OCI-LY1 (cell line): ENCODE data around the gene SUPT3H.

Source experiments
- H2AFZ ChIP-seq: fragments of 200-600 bp; sonication (generic), shearing (Covaris generic); 2 replicates; pipeline ENCODE4 v1.6.0; 2014; ENCODE audit warnings: antibody characterized with exemption, mild to moderate bottlenecking, low read length
- H3F3A ChIP-seq: fragments of 200-600 bp; sonication (generic), shearing (Covaris generic); 2 replicates; pipeline ENCODE4 v1.6.0; 2014; ENCODE audit warnings: mild to moderate bottlenecking, antibody characterized with exemption, low read length, moderate library complexity; ENCODE audit not compliant: insufficient read depth
- H3K27ac ChIP-seq: fragments of 200-600 bp; sonication (generic); 2 replicates; pipeline ENCODE4 v1.5.1; 2014; ENCODE audit warnings: low read length, mixed run types, mild to moderate bottlenecking, low read depth; ENCODE audit not compliant: poor library complexity, severe bottlenecking
- H3K27me3 ChIP-seq: fragments of 200-600 bp; sonication (generic); 2 replicates; pipeline ENCODE4 v1.6.0; 2014; ENCODE audit warnings: antibody characterized with exemption, mild to moderate bottlenecking, low read length, moderate library complexity; ENCODE audit not compliant: insufficient read depth
- H3K36me3 ChIP-seq: fragments of 200-600 bp; sonication (generic); 2 replicates; pipeline ENCODE4 v1.6.1; 2014; ENCODE audit warnings: mild to moderate bottlenecking, antibody characterized with exemption, low read length, moderate library complexity, mixed read lengths; ENCODE audit not compliant: insufficient read depth
- H3K4me1 ChIP-seq: fragments of 200-600 bp; sonication (generic); 2 replicates; pipeline ENCODE4 v1.5.1; 2014; ENCODE audit warnings: mild to moderate bottlenecking, low read length, moderate library complexity; ENCODE audit not compliant: insufficient read depth, severe bottlenecking
- H3K4me2 ChIP-seq: fragments of 200-600 bp; sonication (generic), shearing (Covaris generic); 2 replicates; pipeline ENCODE4 v1.6.1; 2014; ENCODE audit warnings: low read length
- H3K4me3 ChIP-seq: fragments of 200-600 bp; sonication (generic); 2 replicates; pipeline ENCODE4 v1.5.1; 2014; ENCODE audit warnings: low read length, low read depth, mild to moderate bottlenecking, mixed read lengths; ENCODE audit not compliant: poor library complexity, severe bottlenecking
- H3K79me2 ChIP-seq: fragments of 200-600 bp; shearing (Covaris generic); 2 replicates; pipeline ENCODE4 v1.6.1; 2016; ENCODE audit warnings: mixed run types, low read length, mixed read lengths; ENCODE audit not compliant: insufficient read depth
- H3K9ac ChIP-seq: fragments of 200-600 bp; sonication (generic), shearing (Covaris generic); 2 replicates; pipeline ENCODE4 v1.6.1; 2014; ENCODE audit warnings: mild to moderate bottlenecking, low read length, mixed read lengths
- H3K9me2 ChIP-seq: fragments of 200-600 bp; sonication (generic), shearing (Covaris generic); 2 replicates; pipeline ENCODE4 v1.6.1; 2014; ENCODE audit warnings: low read depth, mild to moderate bottlenecking, low read length, mixed read lengths
- H3K9me3 ChIP-seq: fragments of 200-600 bp; shearing (Covaris generic); 2 replicates; pipeline ENCODE4 v1.6.1; 2014; ENCODE audit warnings: low read length, mixed read lengths
- H4K20me1 ChIP-seq: fragments of 200-600 bp; sonication (generic), shearing (Covaris generic); 2 replicates; pipeline ENCODE4 v1.6.0; 2016; ENCODE audit warnings: mild to moderate bottlenecking, low read length; ENCODE audit not compliant: insufficient read depth
- EZH2 ChIP-seq: fragments of 200-600 bp; sonication (generic), shearing (Covaris generic); IDR thresholded peaks from 2 replicates; pipeline ENCODE4 v1.8.0; 2017; ENCODE audit warnings: borderline replicate concordance, mixed run types, mild to moderate bottlenecking, antibody characterized with exemption, low read length, moderate library complexity, mixed read lengths
- TF ChIP-seq, protein P1 (sequence below): fragments of 200-600 bp; sonication (generic), shearing (Covaris generic); IDR thresholded peaks from 2 replicates; pipeline ENCODE4 v1.5.1; 2017; ENCODE audit warnings: mild to moderate bottlenecking, antibody characterized with exemption, low read length, moderate library complexity, mixed read lengths

Gene SUPT3H

DNA sequence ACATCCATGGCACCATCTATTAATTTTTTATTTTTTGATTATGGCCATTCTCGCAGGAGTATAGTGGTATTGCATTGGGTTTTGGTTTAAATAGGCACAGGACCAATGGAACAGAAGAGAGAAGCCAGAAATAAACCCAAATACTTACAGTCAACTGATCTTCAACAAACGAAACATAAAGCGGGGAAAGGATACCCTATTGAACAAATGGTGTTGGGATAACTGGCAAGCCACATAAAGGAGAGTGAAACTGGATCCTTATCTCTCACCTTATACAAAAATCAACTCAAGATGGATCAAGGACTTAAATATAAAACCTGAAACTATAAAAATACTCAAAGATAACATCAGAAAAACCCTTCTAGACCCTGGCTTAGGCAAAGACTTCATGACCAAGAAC, 74.9 kb downstream of the SUPT3H start:
- no peak overlapping the region for H3K27ac ChIP-seq
- H3K9me3 ChIP-seq = no peaks in the 10 kb centered on the region
- H3K79me2 ChIP-seq = no peaks in the 10 kb centered on the region
- H2AFZ ChIP-seq = no peak overlapping the region
- no peak overlapping the region for H3K4me3 ChIP-seq
- no peaks in the 10 kb centered on the region for H3K9me2 ChIP-seq
- H3K4me2 ChIP-seq = no peak overlapping the region
- H3K36me3 ChIP-seq = no peaks in the 10 kb centered on the region
- no peaks in the 10 kb centered on the region for H3K27me3 ChIP-seq
- H3K9ac ChIP-seq = no peak overlapping the region
- no peaks in the 10 kb centered on the region for H3F3A ChIP-seq
- TF ChIP-seq EZH2 = no peak
- TF ChIP-seq, protein P1, sequence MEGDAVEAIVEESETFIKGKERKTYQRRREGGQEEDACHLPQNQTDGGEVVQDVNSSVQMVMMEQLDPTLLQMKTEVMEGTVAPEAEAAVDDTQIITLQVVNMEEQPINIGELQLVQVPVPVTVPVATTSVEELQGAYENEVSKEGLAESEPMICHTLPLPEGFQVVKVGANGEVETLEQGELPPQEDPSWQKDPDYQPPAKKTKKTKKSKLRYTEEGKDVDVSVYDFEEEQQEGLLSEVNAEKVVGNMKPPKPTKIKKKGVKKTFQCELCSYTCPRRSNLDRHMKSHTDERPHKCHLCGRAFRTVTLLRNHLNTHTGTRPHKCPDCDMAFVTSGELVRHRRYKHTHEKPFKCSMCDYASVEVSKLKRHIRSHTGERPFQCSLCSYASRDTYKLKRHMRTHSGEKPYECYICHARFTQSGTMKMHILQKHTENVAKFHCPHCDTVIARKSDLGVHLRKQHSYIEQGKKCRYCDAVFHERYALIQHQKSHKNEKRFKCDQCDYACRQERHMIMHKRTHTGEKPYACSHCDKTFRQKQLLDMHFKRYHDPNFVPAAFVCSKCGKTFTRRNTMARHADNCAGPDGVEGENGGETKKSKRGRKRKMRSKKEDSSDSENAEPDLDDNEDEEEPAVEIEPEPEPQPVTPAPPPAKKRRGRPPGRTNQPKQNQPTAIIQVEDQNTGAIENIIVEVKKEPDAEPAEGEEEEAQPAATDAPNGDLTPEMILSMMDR = no peak
- no peaks in the 10 kb centered on the region for H4K20me1 ChIP-seq
- no peaks in the 10 kb centered on the region for H3K4me1 ChIP-seq

DNA sequence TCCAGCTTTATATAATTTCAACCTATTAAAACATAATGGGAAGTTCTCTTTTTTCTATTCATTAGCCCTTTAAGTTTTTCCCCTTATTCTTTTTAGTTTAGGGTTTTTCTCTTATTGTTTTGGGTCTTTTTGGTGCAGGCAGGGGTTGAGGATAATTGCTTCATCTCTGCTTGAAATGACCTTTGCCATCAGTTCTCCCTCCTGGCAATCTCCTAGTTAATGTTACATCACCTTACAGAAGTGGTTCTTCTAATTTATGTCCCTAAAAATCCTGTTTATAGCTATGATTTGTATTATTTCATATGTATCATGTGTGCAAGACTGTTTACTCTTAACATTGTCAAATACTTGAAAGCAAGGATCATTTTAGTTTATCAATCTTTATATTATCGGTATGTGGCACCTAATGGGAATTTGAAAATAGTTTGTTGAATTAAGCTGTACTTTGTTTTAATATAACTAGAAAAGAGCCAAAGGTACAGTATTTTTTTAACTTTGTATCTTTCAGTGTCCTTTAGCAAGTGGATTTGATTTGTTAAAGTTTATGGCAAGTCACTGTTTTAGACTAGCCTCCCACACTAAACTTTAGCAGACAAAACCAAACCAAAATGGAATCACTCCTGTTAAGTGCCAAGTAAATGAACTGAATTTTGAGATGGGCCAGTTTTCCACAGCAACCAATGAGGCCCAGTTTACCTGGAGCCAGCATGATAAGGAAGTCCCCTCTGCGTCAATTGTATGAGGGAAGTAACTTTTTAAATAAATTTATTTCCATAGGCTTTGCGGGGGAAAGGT, 76.2 kb downstream of the SUPT3H start:
- Histone ChIP-seq H3K4me2 (no peak overlapping the region), H3K27ac (no peak overlapping the region), H2AFZ (no peak overlapping the region), H3K4me1 (no peaks in the 10 kb centered on the region), H3K4me3 (no peak overlapping the region), H3K9me2 (no peaks in the 10 kb centered on the region), H3F3A (no peaks in the 10 kb centered on the region), H3K9ac (no peak overlapping the region), H4K20me1 (no peaks in the 10 kb centered on the region), H3K9me3 (no peaks in the 10 kb centered on the region), H3K79me2 (no peaks in the 10 kb centered on the region), H3K27me3 (no peaks in the 10 kb centered on the region), H3K36me3 (no peaks in the 10 kb centered on the region)
- TF ChIP-seq, protein P1 = no peak
- no peak for TF ChIP-seq EZH2

DNA sequence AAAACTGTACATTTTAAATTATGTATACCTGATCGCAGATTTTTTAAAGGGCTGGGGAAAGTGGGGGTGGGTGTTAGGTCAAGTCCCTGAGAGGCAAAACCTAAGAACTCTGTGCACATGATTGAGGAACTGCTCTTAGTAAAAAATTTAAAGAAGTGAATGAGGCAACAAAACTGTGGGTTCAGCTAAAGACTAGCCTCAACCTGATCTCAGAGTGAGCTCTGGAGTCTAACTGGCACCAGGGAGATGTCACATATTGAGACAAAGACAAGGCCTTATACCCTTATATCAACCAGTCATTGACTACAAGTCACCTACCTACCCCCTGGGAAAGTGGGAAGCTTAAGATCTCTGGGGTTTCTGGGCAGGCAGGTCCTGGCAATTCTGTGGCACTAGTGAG, 77.0 kb downstream of the SUPT3H start:
- Histone ChIP-seq H3K36me3 (no peaks in the 10 kb centered on the region), H3K9ac (no peak overlapping the region), H3K4me3 (no peak overlapping the region), H3K4me1 (no peaks in the 10 kb centered on the region), H3F3A (no peaks in the 10 kb centered on the region), H3K9me3 (no peaks in the 10 kb centered on the region), H4K20me1 (no peaks in the 10 kb centered on the region), H3K27me3 (no peaks in the 10 kb centered on the region), H3K9me2 (no peaks in the 10 kb centered on the region), H2AFZ (no peak overlapping the region), H3K27ac (no peak overlapping the region), H3K79me2 (no peaks in the 10 kb centered on the region), H3K4me2 (no peak overlapping the region)
- no peak for TF ChIP-seq EZH2
- TF ChIP-seq, protein P1 = no peak
